WI38 (cell line): ENCODE results near the gene HRH3.

Experiments used
- H3K4me3 ChIP-seq: 2 replicates; pipeline ENCODE4 v1.5.1; 2011; ENCODE audit warnings: low read depth, mild to moderate bottlenecking, control low read depth, low read length
- CTCF ChIP-seq: IDR thresholded peaks from 2 replicates; pipeline ENCODE4 v1.5.1; 2012; ENCODE audit warnings: low read depth, mild to moderate bottlenecking, control low read depth, low read length

Gene HRH3

DNA sequence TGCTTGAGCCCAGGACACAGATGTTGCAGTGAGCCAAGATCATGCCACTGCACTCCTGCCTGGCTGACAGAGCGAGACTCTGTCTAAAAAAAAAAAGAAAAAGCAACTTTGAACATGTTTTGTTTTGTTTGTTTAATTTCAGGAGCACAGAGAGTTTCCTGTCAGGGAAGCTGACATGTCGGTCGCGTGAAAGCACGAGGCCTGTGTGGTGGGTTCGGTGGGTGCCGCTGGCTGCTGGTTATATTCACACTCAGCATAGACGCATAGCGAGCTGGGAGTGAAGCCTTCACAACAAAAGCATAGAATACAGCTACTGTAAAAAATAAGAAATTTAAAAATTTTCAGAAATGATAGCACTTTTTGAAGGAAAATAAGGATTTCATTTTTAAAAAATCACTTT lies 22.8 kb downstream of the HRH3 start:
- TF ChIP-seq CTCF, result no peak
- H3K4me3 ChIP-seq, result no peak overlapping the region

DNA sequence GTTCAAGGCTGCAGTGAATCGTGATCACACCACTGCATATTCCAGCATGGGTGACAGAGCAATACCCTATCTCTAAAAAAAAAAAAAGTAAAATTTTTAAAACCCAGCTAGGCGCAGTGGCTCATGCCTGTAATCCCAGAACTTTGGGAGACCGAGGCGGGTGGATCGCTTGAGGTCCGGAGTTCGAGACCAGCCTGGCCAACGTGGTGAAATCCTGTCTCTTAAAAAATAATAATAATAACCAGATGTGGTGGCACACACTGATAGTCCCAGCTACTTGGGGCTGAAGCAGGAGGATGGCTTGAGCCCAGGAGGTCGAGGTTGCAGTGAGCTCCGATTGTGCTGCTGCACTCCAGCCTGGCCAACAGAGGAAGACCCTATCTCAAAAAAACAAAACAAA lies 23.8 kb downstream of the HRH3 start:
- no peak for TF ChIP-seq CTCF
- H3K4me3 ChIP-seq, result no peak overlapping the region

- no peak overlapping the region for H3K4me3 ChIP-seq
- TF ChIP-seq CTCF, result no peak
Measured at GRCh38 chr20:62195736-62196135, 24.3 kb downstream of the HRH3 start.

- no peak overlapping the region for H3K4me3 ChIP-seq
- TF ChIP-seq CTCF, result no peak
Measured at GRCh38 chr20:62195075-62195405, 25.0 kb downstream of the HRH3 start.

DNA sequence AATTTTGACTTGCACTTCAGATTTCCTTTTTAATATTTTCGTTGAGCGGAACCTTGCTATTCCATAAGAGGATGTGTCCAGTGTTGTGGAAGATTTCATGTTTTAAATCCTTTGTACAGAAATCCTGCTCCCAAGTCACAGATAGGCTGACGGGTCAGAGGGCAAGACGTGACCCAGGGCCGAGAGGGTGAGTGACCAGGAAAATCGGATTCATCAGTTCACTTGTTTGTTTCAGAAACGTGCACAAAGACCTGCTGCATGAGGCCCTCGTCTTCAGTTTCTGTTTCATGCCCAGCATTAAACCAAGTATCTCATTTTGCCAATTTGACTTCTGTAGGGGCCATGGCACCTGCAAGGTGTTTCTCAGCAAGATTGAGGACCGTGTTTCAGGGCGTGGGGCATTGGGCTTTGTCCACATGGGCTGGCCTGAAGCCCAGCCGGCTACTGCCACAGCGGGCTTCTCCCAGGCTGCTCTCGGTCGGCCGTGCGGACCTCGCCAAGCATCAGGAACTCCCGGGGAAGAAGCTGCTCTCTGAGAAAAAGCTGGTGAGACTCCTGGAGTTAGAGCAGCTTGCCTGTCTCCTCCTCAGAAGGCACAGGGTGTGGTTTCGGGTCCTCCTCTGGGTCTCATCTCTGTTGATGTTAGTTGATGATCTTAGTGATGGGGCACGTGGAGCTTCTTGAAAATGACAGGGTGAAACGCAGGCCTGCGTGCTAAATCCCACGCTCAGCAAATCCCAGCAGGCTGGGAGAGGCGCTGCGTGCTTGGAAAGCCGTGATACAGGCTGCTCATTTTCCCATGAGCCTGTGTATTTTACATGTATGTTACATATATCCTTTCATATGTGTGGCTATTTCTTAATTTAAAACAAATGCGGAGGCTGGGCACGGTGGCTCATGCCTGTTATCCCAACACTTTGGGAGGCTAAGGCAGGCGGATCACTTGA lies 26.7 kb downstream of the HRH3 start:
- TF ChIP-seq CTCF, result no peak
- H3K4me3 ChIP-seq, result no peak overlapping the region

- no peak for TF ChIP-seq CTCF
- H3K4me3 ChIP-seq, result no peak overlapping the region
Measured at GRCh38 chr20:62192635-62193034, 27.4 kb downstream of the HRH3 start.

GRCh38 chr20:62191781-62192559 lies 28.1 kb downstream of the HRH3 start:
- TF ChIP-seq CTCF, result no peak
- no peak overlapping the region for H3K4me3 ChIP-seq
